GM18951 (cell line): ENCODE data around the gene PKD1L1.

ENCODE experiments used
- POLR2A ChIP-seq: IDR thresholded peaks from 4 replicates; pipeline ENCODE4 v1.6.1; 2011; ENCODE audit warnings: mild to moderate bottlenecking; ENCODE audit not compliant: insufficient read length, insufficient read depth; ENCODE audit errors: extremely low read depth
- in situ Hi-C: fragments of 300-500 bp; cut with MboI; formaldehyde crosslinking; loops from one replicate; pipeline ENCODE4 v1.12.0; 2022; ENCODE audit warnings: low sequenced_read_pairs, mixed read lengths, inconsistent platforms; ENCODE audit not compliant: unreplicated experiment

Gene PKD1L1

GRCh38 chr7:47979145-47979831, 31.0 kb upstream of the PKD1L1 start, which contains the start of gene HUS1:
TSS of gene HUS1 (minus strand) at chr7:47979615. CDS start at chr7:47979519, 96 bp downstream.
- peak; percentile 86 for TF ChIP-seq POLR2A
- in situ Hi-C loops, result no loop called here

- in situ Hi-C loops, result no loop called here
Observed at GRCh38 chr7:47978790-47979144, 30.5 kb upstream of the PKD1L1 start.

DNA sequence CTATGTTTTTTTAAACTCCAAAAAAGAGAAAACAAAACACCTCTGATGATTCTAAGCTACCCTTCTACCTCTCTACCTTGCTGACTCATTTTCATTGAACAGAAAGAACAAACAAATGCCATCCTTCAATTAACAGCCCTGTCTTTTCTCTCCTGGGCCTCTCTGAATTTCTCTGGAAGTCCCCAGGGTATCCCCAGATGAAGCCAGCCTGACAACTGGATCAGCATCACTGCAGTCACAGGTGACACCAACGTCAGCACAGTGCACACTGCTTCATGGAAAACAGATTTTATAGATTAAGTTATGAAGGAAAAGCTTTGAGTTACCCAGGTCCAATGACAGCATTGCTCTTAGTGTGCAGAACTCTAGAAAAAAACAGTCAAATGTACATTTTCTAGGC, 25.5 kb upstream of the PKD1L1 start:
- in situ Hi-C loops, result no loop called here
- TF ChIP-seq POLR2A, result no peak

More at GRCh38 chr7:47978790-47979144, 30.5 kb upstream of the PKD1L1 start:
- no peak for TF ChIP-seq POLR2A

DNA sequence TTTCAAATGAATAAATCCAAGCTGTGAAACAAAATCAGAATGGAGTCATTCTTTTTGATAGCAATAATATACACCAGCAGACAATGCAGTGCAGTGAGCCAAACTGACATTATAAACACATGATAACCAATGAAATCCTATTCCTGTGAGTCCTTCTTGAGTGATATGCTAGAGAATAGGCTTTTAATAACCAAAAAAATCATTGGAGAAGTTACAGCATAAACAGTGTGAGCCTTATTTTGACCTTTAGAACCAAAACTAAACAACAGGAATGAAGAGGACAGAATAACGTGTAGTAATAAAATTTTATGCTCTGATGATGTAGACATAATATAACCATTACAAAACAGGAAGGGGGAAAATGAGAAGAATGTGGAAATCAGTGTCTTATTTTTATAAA, 22.5 kb upstream of the PKD1L1 start:
- in situ Hi-C loops, result no loop called here
- TF ChIP-seq POLR2A, result no peak

GRCh38 chr7:47968847-47969774, 20.8 kb upstream of the PKD1L1 start:
- in situ Hi-C loops, result no loop called here
- TF ChIP-seq POLR2A, result no peak

- no peak for TF ChIP-seq POLR2A
- in situ Hi-C loops, result no loop called here
Observed at GRCh38 chr7:47967708-47968107, 19.4 kb upstream of the PKD1L1 start.

DNA sequence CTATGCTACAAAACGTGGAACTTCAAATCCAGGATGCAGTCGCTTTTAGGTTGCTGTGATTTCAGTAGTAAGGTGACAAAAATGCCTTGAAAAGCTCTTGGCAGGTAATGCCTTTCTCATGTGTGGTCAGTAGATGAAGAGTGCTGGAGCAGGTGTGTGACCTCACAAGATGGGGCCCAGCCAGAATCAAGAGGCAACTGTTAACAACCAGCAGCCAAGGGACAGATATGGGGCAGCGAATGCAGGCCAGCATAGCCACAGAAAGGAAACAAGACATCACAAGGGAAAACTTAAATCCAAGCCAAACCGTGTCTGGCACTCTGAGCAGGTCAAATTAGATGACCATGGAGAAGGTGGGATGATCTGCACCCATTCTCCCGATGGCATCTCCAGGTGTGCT, 18.9 kb upstream of the PKD1L1 start:
- TF ChIP-seq POLR2A, result no peak
- in situ Hi-C loops, result no loop called here

GRCh38 chr7:47965456-47965855, 17.2 kb upstream of the PKD1L1 start:
- in situ Hi-C loops, result no loop called here
- no peak for TF ChIP-seq POLR2A

DNA sequence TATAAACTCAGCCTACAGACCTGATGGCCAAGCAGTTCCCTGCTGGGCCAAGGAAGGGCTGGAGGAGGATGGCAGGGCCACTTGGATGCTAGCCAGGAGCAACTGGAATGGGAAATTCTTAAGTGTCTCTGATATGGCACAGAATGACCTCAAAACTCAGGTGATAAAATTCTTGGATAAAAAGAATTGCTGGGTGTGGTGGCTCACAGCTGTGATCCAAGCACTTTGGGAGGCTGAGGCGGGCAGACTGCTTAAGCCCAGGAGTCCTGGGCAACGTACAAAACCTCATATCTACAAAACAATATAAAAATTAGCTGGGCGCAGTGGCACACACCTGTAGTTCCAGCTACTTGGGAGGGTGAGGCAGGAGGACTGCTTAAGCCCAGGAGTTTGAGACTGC, 14.0 kb upstream of the PKD1L1 start:
- TF ChIP-seq POLR2A, result no peak
- in situ Hi-C loops, result no loop called here

- in situ Hi-C loops, result no loop called here
- TF ChIP-seq POLR2A, result no peak
Observed at GRCh38 chr7:47957156-47957555, 8.9 kb upstream of the PKD1L1 start.

DNA sequence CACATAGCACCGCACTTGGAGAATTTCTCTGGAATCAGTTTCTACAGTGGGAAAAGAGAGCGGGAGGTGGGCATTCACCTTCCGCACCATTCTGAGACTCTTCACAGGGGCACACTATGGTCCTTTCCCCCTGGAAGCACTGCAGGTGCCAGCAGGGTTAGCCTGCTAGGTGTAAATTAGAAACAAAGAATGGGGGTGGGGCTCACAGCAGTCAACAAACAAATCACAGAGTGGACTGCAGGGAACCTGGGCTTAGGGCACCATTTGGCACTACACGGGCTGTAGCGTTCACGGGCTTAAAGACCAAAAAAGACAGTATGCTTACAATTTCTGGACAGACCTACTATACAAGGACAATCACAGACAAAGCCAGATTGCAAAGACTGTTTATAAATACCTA, 8.0 kb upstream of the PKD1L1 start:
- no peak for TF ChIP-seq POLR2A
- in situ Hi-C loops, result no loop called here

- in situ Hi-C loops, result no loop called here
- no peak for TF ChIP-seq POLR2A
Observed at GRCh38 chr7:47954231-47954911, 6.1 kb upstream of the PKD1L1 start.

DNA sequence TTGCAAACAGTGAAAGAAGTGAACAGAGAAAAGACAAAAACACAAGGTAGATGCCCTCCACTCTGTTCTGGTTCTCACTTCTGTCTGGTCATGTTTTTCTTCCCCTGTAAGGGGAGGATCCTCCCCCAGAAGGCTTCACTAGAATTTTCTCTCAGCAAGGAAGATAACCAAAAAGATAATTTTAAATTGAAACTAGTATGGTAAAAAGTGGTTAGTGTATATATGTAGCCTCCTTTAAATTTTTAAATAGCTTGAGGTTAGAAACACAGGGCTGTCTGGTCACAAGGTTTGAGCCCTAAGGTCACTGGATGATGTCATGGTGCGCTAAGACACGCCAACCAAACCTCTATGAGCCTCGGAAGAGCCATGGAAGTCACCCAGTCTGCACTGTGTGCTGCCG, 5.6 kb upstream of the PKD1L1 start:
- in situ Hi-C loops, result no loop called here
- no peak for TF ChIP-seq POLR2A
